GM20000 (cell line): Measurements from ENCODE around the gene MAMDC4.
A peak's percentile ranks its signal among the peaks of the same experiment; 100 is the strongest.

Experiments
- DNase-seq: peaks from one replicate; pipeline ENCODE4 v3.0.0; 2012; ENCODE audit warnings: low spot score
- TF ChIP-seq, protein P1 (sequence below): IDR thresholded peaks from 2 replicates; pipeline ENCODE4 v1.5.1; 2012; ENCODE audit warnings: mild to moderate bottlenecking, control low read depth; ENCODE audit errors: extremely low read depth, missing control alignments

Gene MAMDC4

GRCh38 chr9:136821826-136822544, 30.2 kb upstream of the MAMDC4 start:
- peak; percentile 53 for DNase-seq
- TF ChIP-seq, protein P1, sequence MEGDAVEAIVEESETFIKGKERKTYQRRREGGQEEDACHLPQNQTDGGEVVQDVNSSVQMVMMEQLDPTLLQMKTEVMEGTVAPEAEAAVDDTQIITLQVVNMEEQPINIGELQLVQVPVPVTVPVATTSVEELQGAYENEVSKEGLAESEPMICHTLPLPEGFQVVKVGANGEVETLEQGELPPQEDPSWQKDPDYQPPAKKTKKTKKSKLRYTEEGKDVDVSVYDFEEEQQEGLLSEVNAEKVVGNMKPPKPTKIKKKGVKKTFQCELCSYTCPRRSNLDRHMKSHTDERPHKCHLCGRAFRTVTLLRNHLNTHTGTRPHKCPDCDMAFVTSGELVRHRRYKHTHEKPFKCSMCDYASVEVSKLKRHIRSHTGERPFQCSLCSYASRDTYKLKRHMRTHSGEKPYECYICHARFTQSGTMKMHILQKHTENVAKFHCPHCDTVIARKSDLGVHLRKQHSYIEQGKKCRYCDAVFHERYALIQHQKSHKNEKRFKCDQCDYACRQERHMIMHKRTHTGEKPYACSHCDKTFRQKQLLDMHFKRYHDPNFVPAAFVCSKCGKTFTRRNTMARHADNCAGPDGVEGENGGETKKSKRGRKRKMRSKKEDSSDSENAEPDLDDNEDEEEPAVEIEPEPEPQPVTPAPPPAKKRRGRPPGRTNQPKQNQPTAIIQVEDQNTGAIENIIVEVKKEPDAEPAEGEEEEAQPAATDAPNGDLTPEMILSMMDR = no peak

DNA sequence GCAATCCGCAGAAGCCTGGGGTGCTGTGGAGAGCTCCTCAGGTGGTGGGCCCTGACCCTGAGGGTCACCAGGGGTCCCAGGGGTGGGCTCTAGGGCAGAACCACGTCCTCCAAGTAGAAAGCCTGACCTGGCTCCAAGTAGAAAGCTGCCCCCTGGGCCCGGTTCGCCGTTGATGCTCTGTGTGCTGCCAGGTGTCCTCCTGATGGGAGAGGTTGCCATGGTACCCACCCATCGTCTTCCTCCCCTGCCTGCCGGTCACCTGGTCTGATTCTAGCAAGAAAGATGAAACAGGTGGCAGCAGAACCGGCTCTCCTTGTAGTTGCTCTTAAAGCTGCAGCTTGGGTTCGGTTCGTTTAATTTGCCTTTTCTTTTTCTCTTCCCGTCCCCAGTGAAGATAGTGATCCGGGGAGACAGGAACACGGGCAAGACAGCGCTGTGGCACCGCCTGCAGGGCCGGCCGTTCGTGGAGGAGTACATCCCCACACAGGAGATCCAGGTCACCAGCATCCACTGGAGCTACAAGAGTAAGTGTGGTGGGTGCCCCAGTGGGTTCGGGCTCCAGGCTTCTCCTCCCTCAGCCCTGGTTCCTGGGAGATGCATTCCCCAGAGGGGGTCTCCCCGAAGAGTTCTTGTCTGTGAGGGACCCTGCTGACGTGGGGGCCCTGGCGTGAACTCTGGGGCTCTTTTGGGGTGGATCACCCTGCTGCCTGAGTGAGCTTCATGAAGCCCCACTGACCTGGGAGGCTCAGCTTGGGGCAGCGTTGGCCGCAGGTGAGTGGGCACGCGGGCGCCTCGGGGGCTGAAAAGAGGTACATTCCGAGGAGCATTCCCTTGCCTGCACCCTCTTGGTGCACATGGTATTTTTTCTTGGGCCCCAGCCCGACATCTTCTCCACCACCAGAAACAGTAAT, 28.8 kb upstream of the MAMDC4 start:
- DNase-seq = no peak
- TF ChIP-seq, protein P1 = no peak

DNA sequence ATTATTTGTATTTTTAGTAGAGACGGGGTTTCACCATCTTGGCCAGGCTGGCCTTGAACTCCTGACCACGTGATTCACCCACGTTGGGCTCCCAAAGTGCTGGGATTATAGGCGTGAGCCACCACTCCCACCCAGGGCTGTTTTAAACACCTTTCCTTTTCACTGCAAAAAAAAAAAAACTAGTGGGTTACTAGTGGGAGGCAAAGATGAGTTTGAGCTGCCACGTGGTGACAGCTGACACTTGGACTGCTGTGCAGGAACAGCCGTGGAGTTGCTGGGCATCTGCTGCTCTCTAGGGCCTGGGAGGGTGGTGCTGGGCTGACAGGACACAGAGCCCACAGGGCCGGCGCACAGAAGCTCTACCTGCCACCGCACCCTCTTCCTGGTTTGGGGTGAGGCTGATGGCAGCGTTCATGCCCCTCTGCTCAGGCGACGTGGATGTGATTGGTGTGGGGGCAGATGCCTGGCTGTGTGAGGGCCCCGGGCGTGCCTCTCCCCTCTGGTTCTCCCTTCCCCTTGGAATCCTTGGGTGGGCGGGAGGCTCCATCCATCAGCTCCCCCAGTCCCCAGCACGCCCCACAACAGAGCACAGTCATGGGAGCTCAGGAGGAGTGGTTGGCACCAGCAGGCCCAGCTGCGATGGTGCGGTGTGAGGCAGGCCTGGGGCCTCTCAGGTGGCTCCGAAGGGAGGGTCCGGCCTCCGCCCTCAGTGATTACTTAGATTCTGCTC, 27.5 kb upstream of the MAMDC4 start:
- DNase-seq = no peak
- TF ChIP-seq, protein P1 = no peak

DNA sequence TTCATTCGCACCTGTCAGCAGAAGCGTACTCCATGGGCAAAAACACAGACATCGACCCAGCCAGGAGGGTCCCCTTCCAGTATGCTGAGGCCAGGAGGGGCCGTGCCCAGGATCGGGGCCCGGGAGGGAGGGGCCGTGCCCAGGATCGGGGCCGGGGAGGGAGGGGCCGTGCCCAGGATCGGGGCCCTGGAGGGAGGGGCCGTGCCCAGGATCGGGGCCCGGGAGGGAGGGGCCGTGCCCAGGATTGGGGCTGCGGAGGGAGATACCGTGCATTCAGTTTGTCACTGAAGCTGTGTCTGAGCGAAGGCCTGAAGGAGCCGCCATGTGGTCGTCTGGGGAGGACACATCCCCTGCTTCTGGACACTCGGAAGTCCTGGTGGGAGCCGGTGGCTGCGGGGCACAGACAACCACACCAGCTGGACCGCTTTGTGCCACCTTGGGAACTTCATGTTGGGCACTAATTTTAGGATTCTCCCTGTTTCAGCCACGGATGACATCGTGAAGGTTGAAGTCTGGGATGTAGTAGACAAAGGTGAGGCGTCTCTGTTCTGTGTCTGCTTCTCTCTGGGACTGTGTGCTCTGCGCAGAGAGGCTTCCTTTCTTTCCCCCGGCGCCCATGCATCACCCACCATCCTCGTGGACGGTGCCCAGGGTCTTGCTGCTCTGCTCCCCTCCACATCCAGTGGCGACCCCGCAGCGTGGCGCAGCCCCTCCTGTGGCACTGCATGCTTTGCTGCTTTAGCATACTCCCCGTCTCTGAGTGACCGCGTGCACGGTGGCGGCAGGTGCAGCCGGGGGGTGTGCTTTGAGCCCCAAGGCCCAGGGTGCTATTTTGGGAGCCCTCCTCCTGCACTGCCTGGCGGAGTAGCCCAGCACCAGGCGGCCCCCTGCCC, 26.6 kb upstream of the MAMDC4 start:
- DNase-seq = no peak
- TF ChIP-seq, protein P1 = no peak

DNA sequence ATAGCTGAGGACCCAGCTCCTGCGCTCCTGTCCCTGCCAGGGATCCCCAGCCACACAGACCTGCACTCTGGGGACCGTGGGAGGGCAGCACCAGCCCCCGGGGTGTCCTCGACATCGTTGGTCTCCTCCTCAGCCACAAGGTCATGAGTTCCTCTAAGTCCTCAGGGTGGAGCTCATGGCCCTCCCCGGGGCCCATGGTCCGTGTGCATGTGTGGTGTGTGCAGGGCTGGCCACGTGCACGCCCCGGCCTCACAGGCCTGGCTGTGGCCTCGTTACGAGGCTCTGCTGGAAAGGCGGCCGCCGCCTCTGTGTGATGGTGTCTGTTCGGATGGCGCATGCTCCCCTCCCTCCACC, 26.0 kb upstream of the MAMDC4 start:
- DNase-seq = no peak
- TF ChIP-seq, protein P1 = no peak

DNA sequence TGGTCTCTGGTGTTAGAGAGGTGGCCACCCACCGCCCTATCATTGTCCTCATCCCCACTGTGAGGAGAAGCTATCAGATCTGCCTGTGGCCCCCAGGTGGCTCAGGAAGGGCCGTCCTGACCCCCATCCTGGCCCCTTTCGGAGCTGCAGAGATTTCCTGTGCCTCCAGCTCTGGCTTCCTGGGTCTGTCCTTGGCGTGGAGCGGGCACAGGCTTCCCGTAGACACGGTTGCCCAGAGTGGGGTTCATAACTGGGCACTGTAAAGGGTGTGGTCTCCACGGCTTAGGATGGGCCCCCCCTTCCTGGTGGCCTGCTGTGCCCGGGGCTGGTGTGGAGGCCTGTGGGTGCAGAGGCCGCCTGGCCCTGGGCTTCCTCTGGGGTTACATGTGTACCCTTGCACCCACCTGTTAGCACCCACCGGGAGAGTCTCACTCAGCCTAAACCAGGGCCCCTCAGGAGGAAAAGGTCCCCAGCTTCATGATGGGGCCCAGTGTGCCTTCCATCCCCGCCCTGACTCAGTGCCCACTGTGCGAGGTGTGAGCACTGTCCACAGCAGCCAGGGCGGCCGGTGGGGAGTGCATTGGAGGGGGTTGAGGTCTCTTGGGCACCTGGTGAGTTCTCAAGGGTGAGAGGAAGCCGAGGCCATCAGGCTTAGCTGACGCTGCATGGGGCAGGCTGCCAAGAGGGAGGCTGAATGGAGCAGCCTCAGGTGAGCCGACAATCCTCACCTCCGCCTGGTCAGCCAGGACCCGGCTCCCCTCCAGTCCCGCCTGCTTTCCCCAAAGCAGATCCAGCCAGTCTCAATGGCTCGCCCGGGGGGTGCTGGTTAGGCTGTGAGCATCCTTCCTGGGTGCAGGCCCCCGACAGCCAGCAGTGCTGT, 25.2 kb upstream of the MAMDC4 start:
- no peak for DNase-seq
- TF ChIP-seq, protein P1 = no peak
